ENCODE measurements around the gene APP.

DNA sequence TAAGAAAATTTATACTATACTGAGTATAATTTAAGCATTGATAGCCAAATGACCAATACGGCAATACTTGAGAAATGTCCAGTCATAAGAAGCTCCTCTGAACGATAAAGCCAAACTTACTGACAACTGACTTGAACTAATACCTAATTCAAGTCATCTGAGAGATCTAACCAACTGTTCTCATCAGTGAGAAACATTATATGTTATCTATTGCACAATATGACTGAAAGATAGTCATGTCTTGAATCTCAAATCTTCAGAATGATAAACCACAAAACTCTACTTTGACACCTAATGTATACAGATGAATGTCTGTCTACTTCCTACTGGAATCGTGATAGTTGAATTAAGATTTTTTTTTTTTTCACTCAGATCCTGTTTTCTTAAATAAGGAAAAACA lies 39.0 kb downstream of the APP start:
- TF ChIP-seq, protein P1, sequence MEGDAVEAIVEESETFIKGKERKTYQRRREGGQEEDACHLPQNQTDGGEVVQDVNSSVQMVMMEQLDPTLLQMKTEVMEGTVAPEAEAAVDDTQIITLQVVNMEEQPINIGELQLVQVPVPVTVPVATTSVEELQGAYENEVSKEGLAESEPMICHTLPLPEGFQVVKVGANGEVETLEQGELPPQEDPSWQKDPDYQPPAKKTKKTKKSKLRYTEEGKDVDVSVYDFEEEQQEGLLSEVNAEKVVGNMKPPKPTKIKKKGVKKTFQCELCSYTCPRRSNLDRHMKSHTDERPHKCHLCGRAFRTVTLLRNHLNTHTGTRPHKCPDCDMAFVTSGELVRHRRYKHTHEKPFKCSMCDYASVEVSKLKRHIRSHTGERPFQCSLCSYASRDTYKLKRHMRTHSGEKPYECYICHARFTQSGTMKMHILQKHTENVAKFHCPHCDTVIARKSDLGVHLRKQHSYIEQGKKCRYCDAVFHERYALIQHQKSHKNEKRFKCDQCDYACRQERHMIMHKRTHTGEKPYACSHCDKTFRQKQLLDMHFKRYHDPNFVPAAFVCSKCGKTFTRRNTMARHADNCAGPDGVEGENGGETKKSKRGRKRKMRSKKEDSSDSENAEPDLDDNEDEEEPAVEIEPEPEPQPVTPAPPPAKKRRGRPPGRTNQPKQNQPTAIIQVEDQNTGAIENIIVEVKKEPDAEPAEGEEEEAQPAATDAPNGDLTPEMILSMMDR (conservative IDR thresholded peaks at IDR 0.05; ENCODE audit: low read depth, low read length), result no peak
- TF ChIP-seq EZH2 (IDR thresholded peaks at IDR 0.05; ENCODE audit: low read length, unreplicated experiment) (no peak), EZH2phosphoT487 (IDR thresholded peaks at IDR 0.05; ENCODE audit: borderline replicate concordance, low read length) (no peak)

Data from PC-3 (cell line).